ENCODE results near the gene ARMC5.

- TF ChIP-seq CTCF (IDR thresholded peaks at IDR 0.05): no peak
- TF ChIP-seq POLR2A (IDR thresholded peaks at IDR 0.05): no peak
- no peak for TF ChIP-seq POLR2AphosphoS5 (IDR thresholded peaks at IDR 0.05)
Measured at GRCh38 chr16:31487071-31487719, 27.9 kb downstream of the ARMC5 start.
